ENCODE results near the gene ZNF597. TPM values are rescaled to one million over a fixed set of nuclear protein-coding genes. Genes with fewer than 3 reads are reported as not detected.

Gene ZNF597
- total and polyA plus RNA-seq, 7 donors = 0.63 to 1.7 (median 1.1) TPM

GRCh38 chr16:3431779-3432219, 11.5 kb downstream of the ZNF597 start:
- TF ChIP-seq, protein P1, sequence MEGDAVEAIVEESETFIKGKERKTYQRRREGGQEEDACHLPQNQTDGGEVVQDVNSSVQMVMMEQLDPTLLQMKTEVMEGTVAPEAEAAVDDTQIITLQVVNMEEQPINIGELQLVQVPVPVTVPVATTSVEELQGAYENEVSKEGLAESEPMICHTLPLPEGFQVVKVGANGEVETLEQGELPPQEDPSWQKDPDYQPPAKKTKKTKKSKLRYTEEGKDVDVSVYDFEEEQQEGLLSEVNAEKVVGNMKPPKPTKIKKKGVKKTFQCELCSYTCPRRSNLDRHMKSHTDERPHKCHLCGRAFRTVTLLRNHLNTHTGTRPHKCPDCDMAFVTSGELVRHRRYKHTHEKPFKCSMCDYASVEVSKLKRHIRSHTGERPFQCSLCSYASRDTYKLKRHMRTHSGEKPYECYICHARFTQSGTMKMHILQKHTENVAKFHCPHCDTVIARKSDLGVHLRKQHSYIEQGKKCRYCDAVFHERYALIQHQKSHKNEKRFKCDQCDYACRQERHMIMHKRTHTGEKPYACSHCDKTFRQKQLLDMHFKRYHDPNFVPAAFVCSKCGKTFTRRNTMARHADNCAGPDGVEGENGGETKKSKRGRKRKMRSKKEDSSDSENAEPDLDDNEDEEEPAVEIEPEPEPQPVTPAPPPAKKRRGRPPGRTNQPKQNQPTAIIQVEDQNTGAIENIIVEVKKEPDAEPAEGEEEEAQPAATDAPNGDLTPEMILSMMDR (IDR thresholded peaks at IDR 0.05) = no peak
- H3K4me1 ChIP-seq = no peaks in the 10 kb centered on the region
- H3K9me3 ChIP-seq = peaks cover 6% of the 10 kb centered on the region
- intact Hi-C loops (cut with DNase I) = no loop called here
- no peaks in the 10 kb centered on the region for H3K27me3 ChIP-seq (ENCODE audit: insufficient read depth in 3 of 3, low read length in 2 of 3)
- DNase-seq (peak; percentile 68 to 77), ATAC-seq (peak; percentile 34 to 81 (median 76))
- H3K36me3 ChIP-seq (ENCODE audit: insufficient read depth in 1 of 2, low read depth in 1 of 2) = peaks cover 0 to 11% of the 10 kb centered on the region in 2 donors
- 46 to 66% (median 61%) methylated on average over 26 of the region's 26 CpGs for WGBS, 3 donors
- H3K27ac ChIP-seq = no peak overlapping the region
- peak overlapping the region; percentile 44 for H3K4me3 ChIP-seq

GRCh38 chr16:3413730-3414379, 29.4 kb downstream of the ZNF597 start:
- DNase-seq = no peak
- H3K36me3 ChIP-seq (ENCODE audit: insufficient read depth in 1 of 2, low read depth in 1 of 2) = peaks cover 3 to 5% of the 10 kb centered on the region in 2 donors
- H3K9me3 ChIP-seq = peaks cover 72% of the 10 kb centered on the region
- intact Hi-C loops (cut with DNase I) = no loop called here
- ATAC-seq = no peak
- H3K27ac ChIP-seq = no peak overlapping the region
- H3K4me3 ChIP-seq = no peak overlapping the region
- TF ChIP-seq, protein P1 (IDR thresholded peaks at IDR 0.05) = no peak
- 35 to 51% (median 45%) methylated on average over 28 to 29 of the region's 29 CpGs for WGBS, 3 donors
- no peaks in the 10 kb centered on the region for H3K4me1 ChIP-seq
- H3K27me3 ChIP-seq (ENCODE audit: insufficient read depth in 3 of 3, low read length in 2 of 3) = no peaks in the 10 kb centered on the region

DNA sequence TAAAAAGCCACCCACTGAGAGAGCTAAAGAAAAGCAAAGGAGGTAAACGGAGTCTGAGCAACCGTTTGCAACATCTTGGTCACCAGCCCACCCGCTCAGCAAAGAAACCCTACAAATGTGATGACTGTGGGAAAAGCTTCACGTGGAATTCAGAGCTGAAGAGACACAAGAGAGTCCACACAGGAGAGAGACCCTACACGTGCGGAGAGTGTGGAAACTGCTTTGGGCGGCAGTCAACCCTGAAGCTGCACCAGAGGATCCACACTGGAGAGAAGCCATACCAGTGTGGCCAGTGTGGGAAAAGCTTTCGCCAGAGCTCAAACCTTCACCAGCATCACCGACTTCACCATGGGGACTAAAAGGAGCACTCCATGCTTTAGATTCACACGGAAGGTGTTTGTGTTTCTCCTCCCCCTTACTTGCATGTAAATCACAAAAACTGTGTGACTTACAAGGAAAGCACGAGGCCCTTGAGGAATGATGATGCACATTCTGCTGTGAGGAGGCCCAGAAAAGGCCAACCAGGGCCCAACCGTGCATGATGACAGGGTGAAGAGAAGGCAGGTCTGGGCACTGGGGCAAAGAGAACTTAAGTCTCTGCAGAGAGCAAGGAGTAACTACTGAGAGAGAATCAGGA, 34.6 kb downstream of the ZNF597 start:
- Histone ChIP-seq H3K9me3 (peaks cover 79% of the 10 kb centered on the region), H3K27ac (no peak overlapping the region)
- intact Hi-C loops (cut with DNase I) = no loop called here

DNA sequence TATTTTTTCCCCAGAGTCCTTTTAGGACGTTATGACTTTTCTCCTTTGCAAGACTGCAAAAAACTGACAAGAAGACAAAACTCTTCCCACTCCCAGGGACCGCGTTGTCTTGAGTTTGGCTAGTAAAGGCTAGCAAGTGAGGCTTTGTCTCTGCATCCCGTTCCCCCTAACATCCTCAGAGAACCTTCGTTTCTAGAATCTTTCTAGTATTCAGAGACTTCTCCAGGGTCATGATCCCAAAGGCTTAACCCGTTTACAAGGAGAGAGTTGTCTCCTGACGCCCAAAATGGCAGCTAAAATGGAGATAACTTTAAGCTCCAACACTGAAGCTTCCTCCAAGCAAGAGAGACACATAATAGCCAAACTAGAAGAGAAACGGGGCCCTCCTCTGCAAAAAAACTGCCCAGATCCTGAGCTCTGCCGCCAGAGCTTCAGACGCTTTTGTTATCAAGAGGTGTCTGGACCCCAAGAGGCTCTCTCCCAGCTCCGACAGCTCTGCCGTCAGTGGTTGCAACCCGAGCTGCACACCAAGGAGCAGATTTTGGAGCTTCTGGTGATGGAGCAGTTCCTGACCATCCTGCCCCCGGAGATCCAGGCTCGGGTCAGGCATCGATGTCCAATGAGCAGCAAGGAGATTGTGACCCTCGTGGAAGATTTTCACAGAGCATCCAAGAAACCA, 41.4 kb downstream of the ZNF597 start:
- Histone ChIP-seq H3K4me3 (peak overlapping the region; percentile 98), H3K27ac (peak overlapping the region; percentile 90), H3K36me3 (ENCODE audit: insufficient read depth in 1 of 2, low read depth in 1 of 2) (peaks cover 13 to 54% of the 10 kb centered on the region in 2 donors), H3K4me1 (peaks cover 12% of the 10 kb centered on the region), H3K9me3 (peaks cover 45% of the 10 kb centered on the region), H3K27me3 (ENCODE audit: insufficient read depth in 3 of 3, low read length in 2 of 3) (no peaks in the 10 kb centered on the region)
- TF ChIP-seq, protein P1 (IDR thresholded peaks at IDR 0.05) = no peak
- DNase-seq = no peak
- intact Hi-C loops (cut with DNase I) = loop anchor here (1.0 to 5.0 kb wide), 4 partner anchors 55 to 99 kb away; partner anchors contain the start of genes CLUAP1 (in 1 of the 2), TIGD7 (in 1 of the 2) and ZNF75A (in 1 of the 2)
- WGBS, 3 donors = 18 to 27% (median 23%) methylated on average over 17 of the region's 17 CpGs
- ATAC-seq = no peak

More for the DNA sequence above, 34.6 kb downstream of the ZNF597 start:
- peaks cover 28 to 55% of the 10 kb centered on the region in 2 donors for H3K36me3 ChIP-seq (ENCODE audit: insufficient read depth in 1 of 2, low read depth in 1 of 2)
- peaks cover 0 to 4% (median 0%) of the 10 kb centered on the region in 3 donors for H3K27me3 ChIP-seq (ENCODE audit: insufficient read depth in 3 of 3, low read length in 2 of 3)
- TF ChIP-seq, protein P1 (IDR thresholded peaks at IDR 0.05) = no peak
- no peak for ATAC-seq
- DNase-seq = no peak
- H3K4me3 ChIP-seq = no peak overlapping the region
- WGBS, 3 donors = 97 to 98% (median 97%) methylated on average over 12 of the region's 12 CpGs
- no peaks in the 10 kb centered on the region for H3K4me1 ChIP-seq
